GM23248 (cell line): ENCODE measurements around the gene ABCB11.

Source experiments
- EZH2 ChIP-seq: fragments of 200-600 bp; sonication (generic); IDR thresholded peaks from 2 replicates; pipeline ENCODE4 v1.6.1; 2018; ENCODE audit warnings: antibody characterized with exemption, mild to moderate bottlenecking; ENCODE audit not compliant: insufficient read depth, poor library complexity, severe bottlenecking
- EZH2phosphoT487 ChIP-seq: fragments of 200-600 bp; sonication (generic); IDR thresholded peaks from 2 replicates; pipeline ENCODE4 v1.6.1; 2018; ENCODE audit warnings: antibody characterized with exemption, moderate library complexity, mild to moderate bottlenecking, low read depth; ENCODE audit not compliant: insufficient read depth

GRCh38 chr2:169073211-169073962, 42.3 kb upstream of the ABCB11 start:
- TF ChIP-seq EZH2 (no peak), EZH2phosphoT487 (no peak)
